HG03159 (cell line): ENCODE results near the gene RTCA.
"Not testable (repeated sequence)": the region's sequence is repeated elsewhere in the genome, so short reads cannot be mapped to it uniquely, and the experiment has no call there.

ENCODE experiments used
- ATAC-seq: cut with Tn5 transposase; IDR thresholded peaks from one replicate; pipeline ENCODE4 v1.9.1; 2021; ENCODE audit warnings: mild to moderate bottlenecking, moderate library complexity; ENCODE audit not compliant: unreplicated experiment

The RTCA gene

DNA sequence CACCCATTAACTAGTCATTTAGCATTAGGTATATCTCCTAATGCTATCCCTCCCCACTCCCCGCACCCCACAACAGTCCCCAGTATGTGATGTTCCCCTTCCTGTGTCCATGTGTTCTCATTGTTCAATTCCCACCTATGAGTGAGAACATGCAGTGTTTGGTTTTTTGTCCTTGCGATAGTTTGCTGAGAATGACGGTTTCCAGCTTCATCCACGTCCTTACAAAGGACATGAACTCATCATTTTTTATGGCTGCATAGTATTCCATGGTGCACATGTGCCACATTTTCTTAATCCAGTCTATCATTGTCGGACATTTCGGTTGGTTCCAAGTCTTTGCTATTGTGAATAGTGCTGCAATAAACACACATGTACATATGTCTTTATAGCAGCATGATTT lies 7.6 kb upstream of the RTCA start:
- ATAC-seq: not testable (repeated sequence)

DNA sequence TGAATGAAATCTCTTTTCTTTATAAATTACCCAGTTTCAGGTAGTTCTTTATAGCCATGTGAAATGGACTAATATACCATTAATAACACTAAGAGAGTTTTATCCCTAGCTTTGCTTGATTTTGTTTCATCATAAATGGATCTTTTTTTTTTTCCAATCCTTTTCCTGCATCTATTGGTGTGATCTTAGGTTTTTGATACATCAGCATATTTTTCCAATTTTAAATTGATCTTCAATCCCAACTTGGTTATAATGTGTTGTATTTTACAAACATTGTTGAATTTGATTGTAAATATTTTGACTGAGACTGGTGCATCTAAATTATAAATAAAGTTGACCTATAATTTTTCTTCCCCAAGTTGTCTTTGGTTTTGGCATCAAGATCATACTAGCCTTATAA lies 4.3 kb upstream of the RTCA start:
- ATAC-seq: no peak

DNA sequence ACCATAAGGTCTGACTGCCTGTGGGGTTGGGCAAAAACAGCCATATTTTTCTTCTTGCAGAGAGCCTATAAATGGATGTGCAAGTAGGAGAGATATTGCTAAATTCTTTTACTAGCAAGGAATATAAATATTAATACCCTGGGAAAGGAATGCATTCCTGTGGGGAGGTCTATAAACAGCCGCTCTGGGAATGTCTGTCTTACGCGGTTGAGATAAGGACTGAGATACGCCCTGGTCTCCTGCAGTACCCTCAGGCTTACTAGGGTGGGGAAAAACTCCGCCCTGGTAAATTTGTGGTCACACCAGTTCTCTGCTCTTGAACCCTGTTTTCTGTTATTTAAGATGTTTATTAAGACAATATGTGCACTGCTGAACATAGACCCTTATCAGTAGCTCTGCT lies 1.9 kb upstream of the RTCA start:
- ATAC-seq: not testable (repeated sequence)

DNA sequence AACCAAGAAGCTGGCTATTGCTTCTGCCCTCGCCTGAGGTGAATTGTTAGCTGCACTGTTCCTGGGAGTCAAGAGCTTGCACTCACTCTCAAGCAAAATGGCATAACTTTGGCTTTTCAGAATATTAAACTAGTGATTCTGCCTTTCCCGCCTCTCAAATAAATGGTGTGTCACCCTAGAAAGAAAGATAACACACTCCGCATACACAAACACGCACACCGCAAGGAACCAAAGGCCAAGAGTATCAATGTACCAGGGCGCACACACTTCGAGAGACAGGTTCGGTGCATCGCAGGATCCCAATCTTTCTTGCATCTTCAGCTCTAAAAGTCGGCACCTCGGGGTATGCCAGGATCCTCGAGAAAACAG lies 470 bp upstream of the RTCA start:
- ATAC-seq: peak; percentile 27

DNA sequence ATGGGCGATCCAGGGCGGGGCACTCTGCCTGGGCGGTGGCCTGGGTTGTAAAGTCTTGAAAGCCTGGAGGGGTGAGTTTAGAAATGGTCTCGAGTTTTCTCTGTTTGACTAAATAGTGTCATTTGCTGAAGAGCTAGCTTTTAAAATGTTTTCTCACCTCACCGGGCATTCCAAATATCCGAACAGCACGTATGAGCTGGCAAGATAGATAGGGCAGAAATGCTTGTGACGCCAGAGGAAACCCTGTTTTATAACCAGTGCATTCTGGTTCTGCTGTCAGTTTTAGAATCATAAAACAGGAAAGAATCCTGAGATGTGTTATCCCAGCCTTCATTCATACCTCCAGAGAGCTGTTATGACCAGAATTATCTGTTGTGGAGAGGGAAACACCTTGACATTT lies 725 bp downstream of the RTCA start:
- peak; percentile 24 for ATAC-seq

DNA sequence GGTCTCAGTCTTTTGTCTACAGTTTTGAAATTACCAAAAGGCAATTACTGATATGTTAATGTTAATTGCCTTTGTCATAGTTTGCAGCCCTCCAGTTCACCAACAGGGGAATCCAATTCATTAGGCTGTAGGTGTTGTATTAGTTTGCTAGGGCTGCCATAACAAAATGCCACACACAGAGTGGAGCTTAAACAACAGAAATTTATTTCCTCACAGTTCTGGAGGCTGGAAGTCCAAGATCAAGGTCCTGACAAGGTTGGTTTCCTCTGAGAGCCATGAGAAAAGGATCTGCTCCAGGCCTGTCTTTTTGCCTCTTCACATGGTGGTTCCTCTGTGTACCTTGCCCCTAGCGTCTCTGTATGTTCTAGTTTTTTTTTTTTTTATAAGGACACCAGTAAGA lies 1.3 kb downstream of the RTCA start:
- no peak for ATAC-seq

DNA sequence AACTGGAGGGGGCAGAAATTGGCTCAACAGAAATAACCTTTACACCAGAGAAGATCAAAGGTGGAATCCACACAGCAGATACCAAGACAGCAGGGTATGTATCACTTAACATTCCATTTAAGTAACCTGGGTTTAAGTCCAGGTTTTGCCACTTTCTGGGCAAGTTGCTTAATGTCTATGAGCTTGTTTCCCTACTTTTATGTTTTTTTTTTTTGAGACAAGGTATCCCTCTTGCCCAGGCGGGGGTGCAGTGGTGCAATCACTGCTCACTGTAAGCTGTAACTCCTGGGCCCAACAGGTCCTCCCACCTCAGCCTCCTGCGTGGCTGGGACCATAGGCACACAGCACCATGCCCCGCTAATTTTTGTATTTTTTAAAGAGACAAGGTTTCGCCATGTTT lies 2.2 kb downstream of the RTCA start:
- ATAC-seq: no peak

DNA sequence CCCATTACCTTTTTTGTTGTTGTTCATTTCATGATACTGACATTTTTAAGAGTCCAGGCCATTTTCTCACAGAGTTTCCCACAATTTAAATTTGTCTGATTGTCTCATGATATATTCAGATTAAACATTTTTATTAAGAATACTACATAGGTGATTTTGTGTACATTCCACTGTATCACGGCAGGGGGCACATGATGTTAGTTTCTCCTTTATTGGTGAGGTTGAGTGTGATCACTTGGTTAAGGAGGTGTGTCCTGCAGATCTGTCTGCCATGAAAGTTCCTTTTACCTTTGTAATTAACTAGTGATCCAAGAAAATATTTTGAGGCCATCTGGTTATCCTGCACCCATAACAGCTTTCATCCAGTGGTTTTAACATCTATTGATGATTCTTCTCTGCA lies 11.8 kb downstream of the RTCA start:
- no peak for ATAC-seq

DNA sequence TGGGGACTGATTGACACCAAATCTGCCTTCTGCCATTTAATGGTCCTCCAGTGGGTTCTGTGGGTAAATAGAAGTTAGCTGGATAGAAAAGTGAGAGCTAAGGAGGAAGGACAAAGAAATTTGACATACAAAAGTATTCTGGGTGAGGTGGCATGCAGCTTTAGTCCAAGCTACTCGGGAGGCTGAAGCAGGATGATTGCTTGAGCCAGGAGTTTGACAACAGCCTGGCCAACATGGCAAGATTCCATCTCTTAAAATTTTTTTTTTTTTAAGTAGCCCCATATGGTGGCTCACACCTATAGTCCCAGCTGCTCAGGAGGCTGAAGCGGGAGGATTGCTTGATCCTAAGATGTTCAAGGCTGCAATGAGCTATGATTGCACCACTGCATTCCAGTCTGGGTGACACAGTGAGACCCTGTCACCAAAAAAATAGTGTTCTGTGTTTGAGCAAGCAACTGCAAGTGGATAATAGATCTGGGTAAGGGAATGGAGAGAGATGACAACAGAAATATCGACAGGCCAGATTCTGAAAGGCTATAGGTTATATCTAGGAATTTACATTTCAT lies 13.4 kb downstream of the RTCA start:
- no peak for ATAC-seq

DNA sequence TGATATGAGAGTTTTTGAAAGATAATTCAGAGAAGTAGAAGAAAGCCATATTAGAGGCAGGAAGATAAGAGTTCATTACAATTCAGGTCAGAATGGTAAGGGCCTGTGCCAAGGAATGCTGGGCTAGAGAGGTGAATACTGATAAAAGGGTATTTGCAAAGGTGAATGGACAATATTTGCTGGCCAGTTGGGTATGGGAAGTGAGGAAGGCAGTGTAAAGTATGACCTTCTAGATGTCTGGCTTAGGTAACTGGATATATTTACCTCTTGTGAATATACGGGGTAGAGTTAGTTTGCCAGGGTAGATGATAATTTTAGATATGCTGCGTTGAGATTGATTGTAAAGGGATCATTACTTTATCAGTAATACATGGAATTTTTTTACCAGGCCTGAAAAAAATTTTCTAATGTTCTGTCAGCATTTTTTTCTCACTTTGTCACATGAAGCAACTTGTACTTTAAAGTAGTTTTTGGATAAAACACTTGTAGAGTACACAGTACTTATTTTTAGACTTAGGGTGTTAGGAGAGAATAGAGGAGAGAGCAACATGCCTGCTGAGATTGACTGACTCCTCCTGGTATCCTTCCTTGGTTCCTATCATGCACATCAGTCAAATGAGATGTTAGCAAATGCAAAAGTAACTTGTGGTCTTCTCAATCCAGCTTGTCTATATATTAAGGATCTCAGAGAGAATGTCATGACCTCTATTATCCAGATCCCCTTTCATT lies 14.1 kb downstream of the RTCA start:
- ATAC-seq: no peak

DNA sequence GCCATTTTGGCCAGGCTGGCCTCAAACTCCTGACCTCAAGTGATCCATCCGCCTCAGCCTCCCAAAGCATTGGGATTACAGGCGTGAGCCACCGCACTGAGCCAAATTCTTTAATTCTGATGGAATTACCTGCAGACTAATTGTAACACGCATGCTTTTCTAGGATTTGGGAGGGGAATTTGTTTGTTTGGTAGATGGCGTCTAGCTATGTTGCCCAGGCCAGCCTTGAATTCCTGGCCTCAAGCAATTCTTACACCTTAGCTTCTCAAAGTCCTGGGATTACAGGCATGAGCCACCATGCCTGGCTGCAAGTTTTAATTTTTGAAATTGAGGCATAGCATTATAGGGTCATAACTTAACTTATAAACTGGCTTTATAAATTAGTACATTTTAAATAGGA lies 18.6 kb downstream of the RTCA start:
- no peak for ATAC-seq

DNA sequence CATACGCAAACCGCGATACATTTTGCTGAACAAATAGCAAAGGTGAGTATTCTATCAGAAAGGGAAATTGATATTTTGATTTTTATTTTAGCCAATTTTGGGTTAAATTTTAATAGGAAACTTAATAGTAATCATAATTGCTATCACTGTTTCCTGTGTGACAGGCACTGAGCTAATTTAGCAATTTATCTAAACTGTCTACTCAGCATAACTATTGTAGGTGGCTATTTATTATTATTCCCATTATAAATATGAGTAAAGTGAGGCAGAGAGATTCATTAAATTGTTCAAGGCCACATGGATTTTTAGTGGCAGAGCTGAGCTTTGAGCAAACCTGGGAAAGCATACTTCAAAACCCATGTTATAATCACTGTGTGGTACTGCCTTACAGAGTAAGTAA lies 21.1 kb downstream of the RTCA start:
- no peak for ATAC-seq

DNA sequence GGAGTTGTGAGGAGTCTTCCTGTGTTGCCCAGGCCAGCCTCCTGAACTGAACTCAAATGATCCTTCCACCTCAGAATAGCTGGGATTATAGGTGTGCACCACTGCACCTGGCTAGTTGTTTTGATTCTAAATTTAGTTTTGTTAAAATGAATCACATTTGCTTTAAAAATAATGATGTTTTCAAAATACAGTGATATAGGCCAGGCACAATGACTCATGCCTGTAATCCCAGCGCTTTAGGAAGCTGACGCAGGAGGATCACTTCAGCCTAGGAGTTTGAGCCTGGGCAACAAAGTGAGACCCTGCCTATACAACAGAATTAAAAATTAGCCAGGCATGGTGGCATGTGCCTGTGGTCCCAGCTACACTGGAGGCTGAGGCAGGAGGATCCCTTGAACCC lies 24.3 kb downstream of the RTCA start:
- no peak for ATAC-seq

DNA sequence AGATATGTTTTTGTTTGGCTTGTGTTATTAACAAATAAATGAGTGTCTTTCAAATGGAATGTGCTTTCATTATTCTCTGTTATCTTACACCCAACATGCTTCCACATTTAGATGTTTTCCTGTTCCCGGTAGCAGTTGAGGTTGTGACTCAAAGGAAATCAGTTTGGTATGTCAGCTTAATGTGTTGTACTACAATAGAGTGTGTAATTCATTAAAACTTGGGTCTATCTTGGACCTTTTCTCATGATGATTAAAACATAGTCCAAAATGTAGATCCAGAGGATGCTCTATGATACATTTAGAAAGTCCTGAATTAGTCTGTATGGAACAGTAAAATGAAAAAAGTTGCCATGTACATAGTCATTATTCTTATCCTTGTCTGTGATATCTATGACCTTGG lies 26.7 kb downstream of the RTCA start:
- ATAC-seq: no peak

DNA sequence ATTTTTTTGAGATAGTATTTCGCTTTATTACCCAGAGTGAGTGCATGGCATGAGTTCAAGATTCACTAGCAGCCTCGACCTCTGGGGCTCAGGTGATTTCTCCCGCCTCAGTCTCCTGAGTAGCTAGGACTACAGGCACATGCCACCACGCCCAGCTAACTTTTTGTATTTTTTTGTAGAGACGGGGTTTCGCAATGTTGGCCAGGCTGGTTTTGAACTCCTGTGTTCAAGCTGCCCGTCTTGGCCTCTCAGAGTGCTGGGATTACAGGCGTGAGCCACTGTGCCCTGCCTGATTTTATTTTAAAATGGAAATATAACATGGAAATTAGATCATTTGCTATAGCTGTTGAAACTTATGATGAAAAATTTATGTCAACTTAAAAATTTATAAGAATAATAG lies 30.1 kb downstream of the RTCA start:
- ATAC-seq: no peak

DNA sequence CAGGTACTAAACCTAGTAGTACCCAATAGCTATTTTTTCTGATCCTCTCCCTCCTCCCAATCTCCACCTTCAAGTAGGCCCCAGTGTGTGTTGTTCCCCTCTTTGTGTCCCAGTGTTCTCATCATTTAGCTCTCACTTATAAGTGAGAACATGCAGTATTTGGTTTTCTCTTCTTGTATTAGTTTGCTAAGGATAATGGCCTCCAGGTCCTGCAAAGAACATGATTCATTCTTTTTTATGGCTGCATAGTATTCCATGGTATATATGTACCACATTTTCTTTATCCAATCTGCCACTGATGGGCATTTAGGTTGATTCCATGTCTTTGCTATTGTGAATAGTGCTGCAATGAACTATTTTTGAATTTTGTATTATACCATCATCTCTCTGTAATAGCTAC lies 31.0 kb downstream of the RTCA start:
- ATAC-seq: not testable (repeated sequence)

DNA sequence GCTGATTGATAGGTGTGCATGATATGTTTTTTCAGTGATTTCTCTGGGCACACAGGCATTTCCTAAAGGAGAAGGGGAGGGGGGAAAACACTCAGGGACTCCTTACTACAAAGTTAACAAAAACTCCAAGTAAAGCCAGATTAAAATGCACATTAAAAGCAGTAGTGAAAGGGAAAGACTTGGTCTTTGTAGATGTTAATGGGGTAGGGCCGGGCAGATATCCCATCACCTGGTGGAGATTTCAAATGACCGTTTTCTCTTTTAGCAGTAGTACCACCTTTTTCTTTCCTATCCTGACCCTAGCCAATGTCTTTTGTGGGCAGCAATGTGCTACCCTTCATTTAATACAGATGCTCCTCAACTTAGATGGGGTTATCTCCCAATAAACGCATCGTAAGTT lies 32.5 kb downstream of the RTCA start:
- ATAC-seq: no peak

DNA sequence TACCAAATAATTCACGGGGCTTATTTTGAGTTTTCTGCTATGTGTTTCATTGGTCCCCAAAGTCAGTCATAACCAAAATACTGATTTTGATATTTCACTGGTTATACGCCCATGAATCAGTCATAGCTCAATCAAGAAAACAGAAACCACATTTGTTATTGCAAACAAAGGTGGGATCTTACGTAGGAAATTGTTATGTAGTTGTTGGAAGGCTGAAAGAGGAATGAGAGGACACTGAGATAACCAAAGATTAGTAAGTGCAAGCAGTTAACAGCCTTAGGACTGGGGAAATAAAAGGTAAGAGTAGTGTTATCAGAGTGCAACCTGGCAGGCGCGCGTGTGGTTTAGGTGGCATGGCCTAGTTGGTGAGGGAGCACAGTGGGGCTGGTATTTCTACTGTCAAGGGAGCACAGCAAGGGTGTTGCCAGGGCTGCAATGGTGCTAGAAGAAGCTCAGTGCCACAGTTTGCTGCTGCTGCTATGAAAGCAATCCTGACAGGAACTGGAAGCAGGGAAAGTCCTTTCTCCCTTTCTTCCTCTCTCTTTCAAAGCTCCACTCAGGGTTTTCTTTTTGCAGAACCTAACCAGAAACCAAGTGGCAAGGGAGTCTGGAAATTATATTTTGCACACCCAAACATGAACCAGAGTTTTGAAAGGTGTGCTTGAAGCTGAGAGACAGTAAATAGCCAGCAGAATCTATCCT lies 33.7 kb downstream of the RTCA start:
- ATAC-seq: no peak

DNA sequence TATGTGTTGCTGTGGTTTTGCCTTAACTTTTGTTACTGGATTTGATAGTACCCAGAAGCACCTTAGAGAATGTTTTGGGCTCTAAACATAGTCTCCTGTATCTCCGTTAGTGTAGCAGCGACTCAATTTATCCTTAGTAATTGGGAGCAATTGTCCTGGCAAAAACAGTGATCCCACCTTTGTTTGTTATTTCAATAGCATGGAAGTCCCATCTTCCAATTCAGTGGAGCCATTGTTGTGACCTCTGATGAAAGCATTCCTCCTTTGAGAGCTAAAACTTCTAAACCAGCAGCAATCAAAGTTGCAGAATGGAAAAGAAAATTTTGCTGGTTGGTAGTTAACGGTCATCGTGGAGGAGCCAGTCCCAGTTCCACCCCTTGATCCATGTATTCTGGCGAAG lies 34.7 kb downstream of the RTCA start:
- ATAC-seq: no peak

DNA sequence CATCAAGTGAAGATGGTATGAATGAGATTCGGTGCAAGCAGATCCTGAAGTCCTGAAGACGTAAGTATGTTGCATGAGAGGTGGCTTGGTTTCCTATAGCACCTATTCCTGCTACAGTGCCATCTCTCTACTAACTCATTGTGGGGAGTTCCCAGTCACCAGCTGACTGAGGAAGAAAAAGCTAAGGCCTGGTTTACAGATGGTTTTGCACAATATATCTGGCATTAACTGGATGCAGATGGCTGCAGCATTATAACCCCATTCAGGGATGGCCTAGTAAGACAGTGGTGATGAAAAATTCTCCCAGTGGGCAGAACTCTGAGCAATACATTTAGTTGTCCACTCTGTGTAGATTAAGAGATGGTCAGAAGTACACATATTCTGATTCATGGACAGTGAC lies 36.7 kb downstream of the RTCA start:
- no peak for ATAC-seq

DNA sequence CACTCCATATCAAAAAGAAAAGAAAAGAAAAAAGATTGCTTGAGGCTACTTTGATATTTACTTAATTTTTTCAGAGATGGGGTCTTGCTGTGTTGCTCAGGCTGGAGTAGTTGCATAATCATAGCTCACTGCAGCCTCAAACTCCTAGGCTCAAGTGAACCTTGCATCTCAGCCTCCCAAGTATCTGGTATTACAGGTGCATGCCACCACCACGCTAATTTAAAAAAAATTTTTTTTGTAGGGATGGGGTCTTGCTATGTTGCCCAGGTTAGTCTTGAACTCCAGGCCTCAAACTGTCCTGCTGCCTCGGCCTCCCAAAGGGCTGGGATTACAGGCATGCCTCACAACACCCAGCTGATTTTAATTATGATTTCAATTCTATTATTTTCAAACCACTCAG lies 38.2 kb downstream of the RTCA start:
- no peak for ATAC-seq

DNA sequence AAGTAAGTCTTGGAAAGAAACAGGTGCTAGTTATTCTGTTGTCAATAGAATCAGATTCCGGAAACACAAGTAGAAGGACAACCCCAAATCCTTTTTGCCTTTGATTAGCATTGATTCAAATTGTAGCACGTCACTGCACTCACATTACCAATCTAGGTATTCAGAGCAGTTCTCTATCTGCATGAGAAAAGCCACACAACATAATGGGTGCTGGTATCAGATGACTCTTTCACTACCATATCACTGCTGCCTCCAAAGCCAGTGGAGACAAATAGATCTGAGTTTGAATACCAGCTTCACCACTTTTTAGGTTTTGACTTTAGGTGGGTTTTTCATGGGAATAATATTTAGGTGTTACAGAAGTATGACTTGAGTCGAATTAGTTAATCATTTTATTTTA lies 38.9 kb downstream of the RTCA start:
- ATAC-seq: no peak

DNA sequence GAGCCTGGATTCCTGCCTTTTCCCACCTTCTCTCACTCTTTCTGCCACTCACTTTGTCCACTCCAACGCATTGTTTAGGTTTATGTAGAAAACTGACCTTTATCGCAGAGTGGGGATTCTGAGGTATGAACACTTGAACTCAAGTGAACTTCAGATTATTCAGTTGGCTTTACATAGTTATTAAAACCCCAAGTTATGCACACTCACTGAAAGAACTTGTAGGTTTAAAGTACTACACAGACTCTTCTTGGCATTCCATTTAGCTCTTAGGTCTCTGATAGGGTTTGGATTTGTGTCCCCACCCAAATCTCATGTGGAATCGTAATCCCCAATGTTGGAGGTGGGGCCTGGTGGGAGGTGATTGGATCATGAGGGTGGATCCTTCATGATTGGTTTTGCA lies 39.9 kb downstream of the RTCA start:
- no peak for ATAC-seq
